ENCODE data around the gene KIF26B.

DNA sequence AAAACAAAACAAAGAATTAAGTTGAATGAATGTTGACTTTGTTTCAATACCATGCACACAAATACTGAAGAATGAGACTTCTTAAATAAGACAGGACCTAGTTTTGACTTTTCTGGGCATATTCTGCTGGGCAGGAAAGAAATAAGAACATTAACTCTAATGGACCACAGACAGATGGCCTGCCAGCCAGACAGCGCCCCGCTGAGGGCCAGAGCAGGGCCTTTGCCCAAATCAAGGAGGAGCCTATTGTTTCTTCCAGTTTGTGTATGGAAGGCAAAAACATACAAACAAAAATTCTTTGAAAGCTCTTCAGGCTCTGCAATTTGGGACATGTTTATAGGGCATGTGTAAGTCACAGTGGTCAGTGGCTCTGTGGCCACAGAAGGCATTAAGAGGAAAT lies 44.4 kb upstream of the KIF26B start:
- no peak for TF ChIP-seq CTCF (IDR thresholded peaks at IDR 0.05)
- no peak for TF ChIP-seq POLR2AphosphoS5 (IDR thresholded peaks at IDR 0.05; ENCODE audit: insufficient read depth in 1 of 2, low read depth in 1 of 2)
